Activated T-helper 1 cell treated with anti-CD3 and anti-CD28 coated beads, Interleukin-12 subunit alpha, Interleukin-12 subunit beta, Interleukin-2, Interleukin-4 antibody, amounts not matched to agents 30 ng/mL and 10 ng/mL and 1 ng/mL, durations not matched to agents 14 hours and 24 hours and 36 hours (primary cell): Measurements from ENCODE around the gene WDR90. TPM values are rescaled to one million over a fixed set of nuclear protein-coding genes. Genes with fewer than 3 reads are reported as not detected.

Experiments used
- DNase-seq: peaks from one replicate; pipeline ENCODE4 v3.0.0; 2021; ENCODE audit warnings: low spot score
- H3K27ac Mint-ChIP-seq: one replicate; pipeline ENCODE4 v1.8.0; 2021; ENCODE audit warnings: mild to moderate bottlenecking, mixed read lengths
- H3K27me3 Mint-ChIP-seq: one replicate; pipeline ENCODE4 v1.8.0; 2022; ENCODE audit warnings: mild to moderate bottlenecking, moderate library complexity, mixed read lengths; ENCODE audit not compliant: insufficient read depth
- H3K36me3 Mint-ChIP-seq: one replicate; pipeline ENCODE4 v1.8.0; 2021; ENCODE audit warnings: low read depth, mixed read lengths
- H3K4me1 Mint-ChIP-seq: one replicate; pipeline ENCODE4 v1.8.0; 2021; ENCODE audit warnings: low read depth, mixed read lengths
- H3K4me3 Mint-ChIP-seq: one replicate; pipeline ENCODE4 v1.8.0; 2021; ENCODE audit warnings: mild to moderate bottlenecking, moderate library complexity, mixed read lengths
- H3K9me3 Mint-ChIP-seq: one replicate; pipeline ENCODE4 v1.8.0; 2021; ENCODE audit warnings: mixed read lengths
- intact Hi-C: fragments of 100-400 bp; cut with micrococcal nuclease; formaldehyde crosslinking; loops from one replicate; pipeline ENCODE4 v1.15.1; 2024
- total RNA-seq: library from RNA; stranded (reverse); gene quantifications from 2 replicates; pipeline ENCODE4 v1.2.3, GENCODE V29; 2022

The WDR90 gene
- total RNA-seq, 1 donor from 2014 or later, result 82.3 TPM

- DNase-seq, result no peak
- Mint-ChIP-seq H3K36me3 (no peaks in the 10 kb centered on the region), H3K9me3 (no peaks in the 10 kb centered on the region), H3K27me3 (no peaks in the 10 kb centered on the region), H3K27ac (no peak overlapping the region), H3K4me1 (no peaks in the 10 kb centered on the region), H3K4me3 (no peak overlapping the region)
- intact Hi-C loops, result no loop called here
Observed at GRCh38 chr16:630249-630814, 18.8 kb upstream of the WDR90 start.

- no peaks in the 10 kb centered on the region for H3K4me1 Mint-ChIP-seq
- no peak within 1 kb of the TSS for H3K4me3 Mint-ChIP-seq
- no peak within 1 kb of the TSS for H3K27ac Mint-ChIP-seq
- H3K36me3 Mint-ChIP-seq, result no peaks in the 10 kb centered on the region
- DNase-seq, result no peak
- intact Hi-C loops, result no loop called here
- H3K27me3 Mint-ChIP-seq, result no peaks in the 10 kb centered on the region
- no peaks in the 10 kb centered on the region for H3K9me3 Mint-ChIP-seq
Observed at GRCh38 chr16:630815-631405, 18.3 kb upstream of the WDR90 start, which contains the start of gene WFIKKN1. Gene WFIKKN1 (plus strand): TSS chr16:630985. CDS start chr16:631254, 269 bp downstream.

GRCh38 chr16:631808-632358 lies 17.3 kb upstream of the WDR90 start:
- no peaks in the 10 kb centered on the region for H3K36me3 Mint-ChIP-seq
- no peak overlapping the region for H3K4me3 Mint-ChIP-seq
- no peaks in the 10 kb centered on the region for H3K9me3 Mint-ChIP-seq
- intact Hi-C loops, result no loop called here
- peaks cover 6% of the 10 kb centered on the region for H3K4me1 Mint-ChIP-seq
- H3K27ac Mint-ChIP-seq, result no peak overlapping the region
- H3K27me3 Mint-ChIP-seq, result no peaks in the 10 kb centered on the region
- no peak for DNase-seq

- Mint-ChIP-seq H3K36me3 (no peaks in the 10 kb centered on the region), H3K4me1 (peaks cover 6% of the 10 kb centered on the region), H3K27ac (no peak overlapping the region), H3K9me3 (no peaks in the 10 kb centered on the region), H3K27me3 (no peaks in the 10 kb centered on the region), H3K4me3 (no peak overlapping the region)
- no peak for DNase-seq
- intact Hi-C loops, result no loop called here
Observed at GRCh38 chr16:632486-633335, 16.5 kb upstream of the WDR90 start.

- Mint-ChIP-seq H3K36me3 (no peaks in the 10 kb centered on the region), H3K4me1 (peaks cover 6% of the 10 kb centered on the region), H3K9me3 (no peaks in the 10 kb centered on the region), H3K27ac (no peak overlapping the region), H3K27me3 (no peaks in the 10 kb centered on the region), H3K4me3 (peak overlapping the region; percentile 75)
- intact Hi-C loops, result no loop called here
- no peak for DNase-seq
Observed at GRCh38 chr16:633336-634050, 15.7 kb upstream of the WDR90 start.

- Mint-ChIP-seq H3K27me3 (no peaks in the 10 kb centered on the region), H3K36me3 (no peaks in the 10 kb centered on the region), H3K4me3 (peak overlapping the region; percentile 75), H3K4me1 (peaks cover 6% of the 10 kb centered on the region), H3K9me3 (no peaks in the 10 kb centered on the region), H3K27ac (peak overlapping the region; percentile 63)
- intact Hi-C loops, result no loop called here
- no peak for DNase-seq
Observed at GRCh38 chr16:634051-634670, 15.0 kb upstream of the WDR90 start.

- H3K9me3 Mint-ChIP-seq, result no peaks in the 10 kb centered on the region
- DNase-seq, result no peak
Observed at GRCh38 chr16:634996-635395, 14.2 kb upstream of the WDR90 start.

GRCh38 chr16:635573-636205 lies 13.5 kb upstream of the WDR90 start:
- Mint-ChIP-seq H3K4me3 (peak overlapping the region; percentile 85), H3K27ac (no peak overlapping the region), H3K4me1 (peaks cover 6% of the 10 kb centered on the region), H3K36me3 (no peaks in the 10 kb centered on the region), H3K27me3 (no peaks in the 10 kb centered on the region), H3K9me3 (no peaks in the 10 kb centered on the region)
- DNase-seq, result no peak
- intact Hi-C loops, result loop anchor here (1.0 to 5.0 kb wide), 13 partner anchors 14 to 1522 kb away; partner anchors contain the start of genes AXIN1, CAPN15, CHTF18 and DECR2

More at GRCh38 chr16:634996-635395, 14.2 kb upstream of the WDR90 start:
- peaks cover 6% of the 10 kb centered on the region for H3K4me1 Mint-ChIP-seq
- H3K27ac Mint-ChIP-seq, result peak overlapping the region; percentile 63
- H3K36me3 Mint-ChIP-seq, result no peaks in the 10 kb centered on the region
- intact Hi-C loops, result loop anchor here (5.0 kb wide), 3 partner anchors 152 to 1522 kb away; partner anchors contain the start of genes CHTF18, PGAP6, RPUSD1 and TRAF7
- peak overlapping the region; percentile 79 for H3K4me3 Mint-ChIP-seq
- H3K27me3 Mint-ChIP-seq, result no peaks in the 10 kb centered on the region

GRCh38 chr16:636206-637080 lies 12.7 kb upstream of the WDR90 start, which contains the start of gene METTL26:
Gene METTL26 (minus strand): TSS chr16:636305. CDS start chr16:636290, 15 bp downstream.
- H3K36me3 Mint-ChIP-seq, result no peaks in the 10 kb centered on the region
- intact Hi-C loops, result loop anchor here (1.0 to 5.0 kb wide), 14 partner anchors 13 to 1521 kb away; partner anchors contain the start of genes AXIN1, CAPN15, CHTF18 and DECR2
- H3K9me3 Mint-ChIP-seq, result no peaks in the 10 kb centered on the region
- peak; percentile 91 for DNase-seq
- H3K4me1 Mint-ChIP-seq, result peaks cover 6% of the 10 kb centered on the region
- H3K27ac Mint-ChIP-seq, result peak within 1 kb of the TSS; percentile 91
- no peaks in the 10 kb centered on the region for H3K27me3 Mint-ChIP-seq
- peak within 1 kb of the TSS; percentile 85 for H3K4me3 Mint-ChIP-seq

- H3K27me3 Mint-ChIP-seq, result no peaks in the 10 kb centered on the region
- no peaks in the 10 kb centered on the region for H3K36me3 Mint-ChIP-seq
- peak; percentile 71 for DNase-seq
- peak overlapping the region; percentile 85 for H3K4me3 Mint-ChIP-seq
- intact Hi-C loops, result loop anchor here (1.0 to 5.0 kb wide), 8 partner anchors 23 to 1520 kb away; partner anchors contain the start of genes AXIN1, CHTF18, CRAMP1 and DECR2
- peaks cover 6% of the 10 kb centered on the region for H3K4me1 Mint-ChIP-seq
- H3K9me3 Mint-ChIP-seq, result no peaks in the 10 kb centered on the region
- no peak overlapping the region for H3K27ac Mint-ChIP-seq
Observed at GRCh38 chr16:637081-638018, 11.8 kb upstream of the WDR90 start.
